Mucosa of stomach (tissue), 1 donor: ENCODE measurements around the gene ZNF66.
"Not testable (repeated sequence)": the region's sequence is repeated elsewhere in the genome, so short reads cannot be mapped to it uniquely, and the experiment has no call there.

Experiments used
- H3K27me3 ChIP-seq: one replicate; pipeline ENCODE4 v1.7.0; 2013; ENCODE audit warnings: mild to moderate bottlenecking, low read length; ENCODE audit not compliant: control insufficient read depth, insufficient read depth
- H3K36me3 ChIP-seq: one replicate; pipeline ENCODE4 v1.7.0; 2013; ENCODE audit warnings: low read length; ENCODE audit not compliant: control insufficient read depth, insufficient read depth
- H3K4me1 ChIP-seq: one replicate; pipeline ENCODE4 v1.7.0; 2013; ENCODE audit warnings: mild to moderate bottlenecking, low read length; ENCODE audit not compliant: control insufficient read depth, insufficient read depth
- H3K4me3 ChIP-seq: one replicate; pipeline ENCODE4 v1.7.0; 2013; ENCODE audit warnings: low read length
- H3K9ac ChIP-seq: one replicate; pipeline ENCODE4 v1.7.0; 2013; ENCODE audit warnings: mild to moderate bottlenecking, low read length, moderate library complexity
- H3K9me3 ChIP-seq: one replicate; pipeline ENCODE4 v1.7.0; 2013; ENCODE audit warnings: mild to moderate bottlenecking, low read length, moderate library complexity; ENCODE audit not compliant: control insufficient read depth
- donor health status: Pancreatic carcinoma.

Gene ZNF66

GRCh38 chr19:20776083-20777076 lies at the start of gene ZNF66:
TSS of gene ZNF66 (plus strand) at chr19:20776304. CDS start at chr19:20776448, 144 bp downstream.
- Histone ChIP-seq H3K9me3 (no peaks in the 10 kb centered on the region), H3K4me3 (peak within 1 kb of the TSS; percentile 90), H3K9ac (peak within 1 kb of the TSS; percentile 84), H3K4me1 (no peaks in the 10 kb centered on the region), H3K36me3 (no peaks in the 10 kb centered on the region), H3K27me3 (no peaks in the 10 kb centered on the region)

- H3K36me3 ChIP-seq, H3K9ac ChIP-seq, H3K4me3 ChIP-seq: not testable (repeated sequence)
These were observed 25.9 kb upstream of the ZNF66 start for GRCh38 chr19:20750169-20750568.

GRCh38 chr19:20752291-20752690 lies 23.8 kb upstream of the ZNF66 start:
- H3K27me3 ChIP-seq, H3K36me3 ChIP-seq, H3K4me1 ChIP-seq, H3K4me3 ChIP-seq, H3K9ac ChIP-seq, H3K9me3 ChIP-seq: not testable (repeated sequence)

More at GRCh38 chr19:20750169-20750568, 25.9 kb upstream of the ZNF66 start:
- H3K27me3 ChIP-seq, H3K4me1 ChIP-seq, H3K9me3 ChIP-seq: not testable (repeated sequence)

- not testable (repeated sequence) for H3K9ac ChIP-seq, H3K4me3 ChIP-seq, H3K27me3 ChIP-seq, H3K36me3 ChIP-seq, H3K9me3 ChIP-seq, H3K4me1 ChIP-seq
These were observed 6.8 kb upstream of the ZNF66 start for GRCh38 chr19:20769225-20769736.

DNA sequence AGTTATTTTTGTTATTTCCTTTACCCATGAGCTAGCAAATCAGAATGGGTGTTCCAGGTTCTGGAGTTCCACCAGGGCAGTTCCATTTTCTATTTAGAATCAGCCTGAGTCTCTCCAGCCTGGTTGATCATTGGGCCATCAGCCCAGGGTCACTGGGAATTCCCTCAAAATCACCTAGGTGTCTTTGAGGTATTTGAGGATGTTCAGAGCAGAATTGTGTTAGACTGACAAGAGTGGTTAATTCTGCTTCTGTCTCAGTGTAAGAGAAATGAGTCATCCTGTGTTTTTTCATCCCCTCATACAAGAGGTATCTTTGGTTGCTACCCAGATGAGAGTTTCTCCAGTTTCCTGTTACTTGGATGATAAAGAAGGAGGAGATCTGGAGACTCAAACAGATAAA lies 11.7 kb downstream of the ZNF66 start:
- H3K4me3 ChIP-seq = no peak overlapping the region
- H3K27me3 ChIP-seq = no peaks in the 10 kb centered on the region
- no peaks in the 10 kb centered on the region for H3K4me1 ChIP-seq
- no peak overlapping the region for H3K9ac ChIP-seq
- peaks cover 10% of the 10 kb centered on the region for H3K9me3 ChIP-seq
- H3K36me3 ChIP-seq = no peaks in the 10 kb centered on the region

GRCh38 chr19:20791806-20792205 lies 15.7 kb downstream of the ZNF66 start:
- Histone ChIP-seq H3K9me3 (no peaks in the 10 kb centered on the region), H3K4me3 (no peak overlapping the region), H3K9ac (no peak overlapping the region), H3K27me3 (no peaks in the 10 kb centered on the region), H3K4me1 (no peaks in the 10 kb centered on the region), H3K36me3 (no peaks in the 10 kb centered on the region)

DNA sequence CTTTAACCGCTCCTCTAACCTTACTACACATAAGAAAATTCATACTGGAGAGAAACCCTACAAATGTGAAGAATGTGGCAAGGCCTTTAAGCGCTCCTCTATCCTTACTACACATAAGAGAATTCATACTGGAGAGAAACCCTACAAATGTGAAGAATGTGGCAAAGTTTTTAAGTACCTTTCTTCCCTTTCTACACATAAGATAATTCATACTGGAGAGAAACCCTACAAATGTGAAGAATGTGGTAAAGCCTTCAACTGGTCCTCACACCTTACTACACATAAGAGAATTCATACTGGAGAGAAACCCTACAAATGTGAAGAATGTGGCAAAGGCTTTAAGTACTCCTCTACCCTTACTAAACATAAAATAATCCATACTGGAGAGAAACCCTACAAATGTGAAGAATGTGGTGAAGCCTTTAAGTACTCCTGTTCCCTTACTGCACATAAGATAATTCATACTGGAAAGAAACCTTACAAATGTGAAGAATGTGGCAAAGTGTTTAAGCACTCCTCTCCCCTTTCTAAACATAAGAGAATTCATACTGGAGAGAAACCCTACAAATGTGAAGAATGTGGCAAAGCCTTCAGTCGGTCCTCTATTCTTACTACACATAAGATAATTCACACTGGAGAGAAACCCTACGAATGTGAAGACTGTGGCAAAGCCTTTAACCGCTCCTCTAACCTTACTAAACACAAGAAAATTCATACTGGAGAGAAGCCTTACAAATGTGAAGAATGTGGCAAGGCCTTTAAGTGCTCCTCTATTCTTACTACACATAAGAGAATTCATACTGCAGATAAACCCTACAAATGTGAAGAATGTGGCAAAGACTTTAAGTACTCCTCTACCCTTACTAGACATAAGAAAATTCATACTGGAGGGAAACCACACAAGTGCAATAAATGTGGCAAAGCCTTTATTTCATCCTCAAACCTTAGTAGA lies 30.5 kb downstream of the ZNF66 start:
- not testable (repeated sequence) for H3K36me3 ChIP-seq, H3K4me1 ChIP-seq, H3K27me3 ChIP-seq, H3K4me3 ChIP-seq, H3K9ac ChIP-seq
- peaks cover 22% of the 10 kb centered on the region for H3K9me3 ChIP-seq

- H3K9ac ChIP-seq = no peak overlapping the region
- no peaks in the 10 kb centered on the region for H3K9me3 ChIP-seq
- H3K4me1 ChIP-seq = no peaks in the 10 kb centered on the region
- H3K27me3 ChIP-seq = no peaks in the 10 kb centered on the region
- H3K4me3 ChIP-seq = no peak overlapping the region
- no peaks in the 10 kb centered on the region for H3K36me3 ChIP-seq
These were observed 64.3 kb downstream of the ZNF66 start for GRCh38 chr19:20840371-20840770.
